Measurements from ENCODE around the gene CEMIP. TPM values are rescaled to one million over a fixed set of nuclear protein-coding genes. Genes with fewer than 3 reads are reported as not detected.

CEMIP gene
- total RNA-seq, 2 experiments from 2014 or later, result not detected

DNA sequence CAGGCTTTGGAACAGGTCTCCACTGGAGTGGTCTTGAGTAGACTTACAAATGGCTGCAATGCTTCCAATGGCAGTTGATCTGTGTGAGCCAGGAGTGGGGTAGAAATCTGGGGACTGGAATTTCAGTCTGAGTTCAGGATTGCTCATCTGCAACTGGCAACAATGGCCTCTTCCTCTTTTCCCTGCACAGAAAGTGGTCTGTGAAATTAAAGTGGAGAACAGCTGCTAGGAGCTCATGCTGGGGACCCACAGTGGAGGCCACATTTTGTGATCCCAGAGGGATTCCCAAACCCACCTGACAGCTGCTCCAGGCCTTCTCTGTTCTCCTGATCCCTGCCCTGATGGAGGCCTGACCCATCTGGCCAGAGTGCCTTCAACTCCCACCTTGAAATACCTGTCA is 49.6 kb downstream of the CEMIP start:
- Histone ChIP-seq H3K27me3 (ENCODE audit: control insufficient read depth in 1 of 2, insufficient read depth in 2 of 2, low read length in 2 of 2) (no peaks in the 10 kb centered on the region), H3K27ac (ENCODE audit: low read depth in 1 of 2, low read length in 2 of 2) (no peak overlapping the region), H3K4me3 (ENCODE audit: low read length) (no peak overlapping the region), H3K4me1 (ENCODE audit: insufficient read depth, low read length) (no peaks in the 10 kb centered on the region), H3K9me3 (ENCODE audit: control insufficient read depth in 1 of 2, insufficient read depth in 1 of 2, low read length in 2 of 2) (no peaks in the 10 kb centered on the region), H3K36me3 (ENCODE audit: insufficient read depth, low read length) (no peaks in the 10 kb centered on the region)
- ChIA-PET CTCF (no interaction called here), POLR2A (no interaction called here)
- DNase-seq, result no peak
- Mint-ChIP-seq H3K36me3 (ENCODE audit: low read depth) (no peaks in the 10 kb centered on the region), H3K9me3 (no peaks in the 10 kb centered on the region), H3K27me3 (no peaks in the 10 kb centered on the region), H3K4me3 (no peak overlapping the region), H3K27ac (no peak overlapping the region), H3K4me1 (ENCODE audit: low read depth) (no peaks in the 10 kb centered on the region)
- ATAC-seq (ENCODE audit: poor library complexity), result no peak
- TF ChIP-seq, protein P1, sequence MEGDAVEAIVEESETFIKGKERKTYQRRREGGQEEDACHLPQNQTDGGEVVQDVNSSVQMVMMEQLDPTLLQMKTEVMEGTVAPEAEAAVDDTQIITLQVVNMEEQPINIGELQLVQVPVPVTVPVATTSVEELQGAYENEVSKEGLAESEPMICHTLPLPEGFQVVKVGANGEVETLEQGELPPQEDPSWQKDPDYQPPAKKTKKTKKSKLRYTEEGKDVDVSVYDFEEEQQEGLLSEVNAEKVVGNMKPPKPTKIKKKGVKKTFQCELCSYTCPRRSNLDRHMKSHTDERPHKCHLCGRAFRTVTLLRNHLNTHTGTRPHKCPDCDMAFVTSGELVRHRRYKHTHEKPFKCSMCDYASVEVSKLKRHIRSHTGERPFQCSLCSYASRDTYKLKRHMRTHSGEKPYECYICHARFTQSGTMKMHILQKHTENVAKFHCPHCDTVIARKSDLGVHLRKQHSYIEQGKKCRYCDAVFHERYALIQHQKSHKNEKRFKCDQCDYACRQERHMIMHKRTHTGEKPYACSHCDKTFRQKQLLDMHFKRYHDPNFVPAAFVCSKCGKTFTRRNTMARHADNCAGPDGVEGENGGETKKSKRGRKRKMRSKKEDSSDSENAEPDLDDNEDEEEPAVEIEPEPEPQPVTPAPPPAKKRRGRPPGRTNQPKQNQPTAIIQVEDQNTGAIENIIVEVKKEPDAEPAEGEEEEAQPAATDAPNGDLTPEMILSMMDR (IDR thresholded peaks at IDR 0.05), result no peak
- intact Hi-C loops (cut with DNase I, micrococcal nuclease), result no loop called here

DNA sequence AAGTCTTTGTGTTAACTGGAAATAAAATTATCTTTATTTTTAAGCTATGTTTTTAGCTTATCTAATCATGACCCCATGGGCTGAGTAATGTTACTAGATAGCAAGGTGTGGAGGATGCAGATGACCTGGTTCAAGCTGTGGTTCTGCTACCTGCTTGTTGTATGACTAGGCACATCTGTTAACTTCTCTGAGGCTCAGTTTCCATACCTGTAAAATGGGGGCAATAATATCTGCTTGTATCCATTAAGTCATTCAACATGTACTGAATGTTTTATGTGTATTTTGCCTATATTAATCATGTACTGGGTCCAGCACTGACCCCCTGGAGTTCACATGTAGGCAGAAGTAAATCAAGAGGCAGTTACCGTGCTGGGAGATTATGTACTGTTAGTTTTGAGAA is 51.5 kb downstream of the CEMIP start:
- ChIA-PET POLR2A (no interaction called here), CTCF (no interaction called here)
- H3K4me3 Mint-ChIP-seq, result no peak overlapping the region
- H3K9me3 ChIP-seq (ENCODE audit: control insufficient read depth in 1 of 2, insufficient read depth in 1 of 2, low read length in 2 of 2), result no peaks in the 10 kb centered on the region
- H3K4me1 Mint-ChIP-seq (ENCODE audit: low read depth), result no peaks in the 10 kb centered on the region
- no peak overlapping the region for H3K4me3 ChIP-seq (ENCODE audit: low read length)
- H3K36me3 Mint-ChIP-seq (ENCODE audit: low read depth), result no peaks in the 10 kb centered on the region
- no peak overlapping the region for H3K27ac Mint-ChIP-seq
- TF ChIP-seq, protein P1 (IDR thresholded peaks at IDR 0.05), result no peak
- H3K4me1 ChIP-seq (ENCODE audit: insufficient read depth, low read length), result no peaks in the 10 kb centered on the region
- DNase-seq, result no peak
- no peaks in the 10 kb centered on the region for H3K9me3 Mint-ChIP-seq
- intact Hi-C loops (cut with DNase I, micrococcal nuclease), result no loop called here
- H3K27me3 Mint-ChIP-seq, result no peaks in the 10 kb centered on the region
- H3K27ac ChIP-seq (ENCODE audit: low read depth in 1 of 2, low read length in 2 of 2), result no peak overlapping the region
- no peaks in the 10 kb centered on the region for H3K27me3 ChIP-seq (ENCODE audit: control insufficient read depth in 1 of 2, insufficient read depth in 2 of 2, low read length in 2 of 2)
- H3K36me3 ChIP-seq (ENCODE audit: insufficient read depth, low read length), result no peaks in the 10 kb centered on the region
- ATAC-seq (ENCODE audit: poor library complexity), result no peak

DNA sequence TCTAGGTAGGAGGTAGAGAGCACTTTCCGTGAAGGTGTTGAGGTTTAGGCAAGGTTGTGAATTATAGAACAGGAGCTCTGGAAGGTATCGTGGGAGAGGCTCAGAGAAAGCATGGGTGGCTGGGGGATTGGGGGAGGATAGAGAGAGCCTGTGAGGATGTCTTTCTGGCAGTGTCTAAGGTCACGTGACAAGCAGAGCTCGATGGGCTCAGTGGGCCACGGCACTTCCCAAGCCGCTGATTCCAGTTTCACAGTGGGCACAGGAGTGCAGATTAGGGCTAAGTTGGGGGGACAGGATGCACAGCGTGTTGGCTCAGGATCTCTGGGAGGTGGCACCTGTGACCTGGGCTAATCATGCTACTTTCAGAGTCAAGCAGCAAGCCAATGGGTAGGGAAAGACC is 52.0 kb downstream of the CEMIP start:
- Histone ChIP-seq H3K27me3 (ENCODE audit: control insufficient read depth in 1 of 2, insufficient read depth in 2 of 2, low read length in 2 of 2) (no peaks in the 10 kb centered on the region), H3K36me3 (ENCODE audit: insufficient read depth, low read length) (no peaks in the 10 kb centered on the region), H3K9me3 (ENCODE audit: control insufficient read depth in 1 of 2, insufficient read depth in 1 of 2, low read length in 2 of 2) (no peaks in the 10 kb centered on the region), H3K27ac (ENCODE audit: low read depth in 1 of 2, low read length in 2 of 2) (no peak overlapping the region), H3K4me1 (ENCODE audit: insufficient read depth, low read length) (no peaks in the 10 kb centered on the region), H3K4me3 (ENCODE audit: low read length) (no peak overlapping the region)
- intact Hi-C loops (cut with DNase I, micrococcal nuclease), result no loop called here
- CTCF ChIA-PET, result no interaction called here
- TF ChIP-seq, protein P1 (IDR thresholded peaks at IDR 0.05), result no peak
- H3K4me1 Mint-ChIP-seq (ENCODE audit: low read depth), result no peaks in the 10 kb centered on the region
- H3K9me3 Mint-ChIP-seq, result no peaks in the 10 kb centered on the region
- no peaks in the 10 kb centered on the region for H3K36me3 Mint-ChIP-seq (ENCODE audit: low read depth)
- ATAC-seq (ENCODE audit: poor library complexity) (no peak), DNase-seq (no peak)
- no peak overlapping the region for H3K4me3 Mint-ChIP-seq
- H3K27me3 Mint-ChIP-seq, result no peaks in the 10 kb centered on the region
- POLR2A ChIA-PET, result no interaction called here
- H3K27ac Mint-ChIP-seq, result no peak overlapping the region
